NCI-H345 treated with DMSO at 0.1 percent for 48 hours (cell line): ENCODE results near the gene CNDP2.

Experiments used
- DNase-seq: peaks from one replicate; lab custom pipeline; 2025; ENCODE audit not compliant: unreplicated experiment; lab: John Stamatoyannopoulos, UW

CNDP2 gene

DNA sequence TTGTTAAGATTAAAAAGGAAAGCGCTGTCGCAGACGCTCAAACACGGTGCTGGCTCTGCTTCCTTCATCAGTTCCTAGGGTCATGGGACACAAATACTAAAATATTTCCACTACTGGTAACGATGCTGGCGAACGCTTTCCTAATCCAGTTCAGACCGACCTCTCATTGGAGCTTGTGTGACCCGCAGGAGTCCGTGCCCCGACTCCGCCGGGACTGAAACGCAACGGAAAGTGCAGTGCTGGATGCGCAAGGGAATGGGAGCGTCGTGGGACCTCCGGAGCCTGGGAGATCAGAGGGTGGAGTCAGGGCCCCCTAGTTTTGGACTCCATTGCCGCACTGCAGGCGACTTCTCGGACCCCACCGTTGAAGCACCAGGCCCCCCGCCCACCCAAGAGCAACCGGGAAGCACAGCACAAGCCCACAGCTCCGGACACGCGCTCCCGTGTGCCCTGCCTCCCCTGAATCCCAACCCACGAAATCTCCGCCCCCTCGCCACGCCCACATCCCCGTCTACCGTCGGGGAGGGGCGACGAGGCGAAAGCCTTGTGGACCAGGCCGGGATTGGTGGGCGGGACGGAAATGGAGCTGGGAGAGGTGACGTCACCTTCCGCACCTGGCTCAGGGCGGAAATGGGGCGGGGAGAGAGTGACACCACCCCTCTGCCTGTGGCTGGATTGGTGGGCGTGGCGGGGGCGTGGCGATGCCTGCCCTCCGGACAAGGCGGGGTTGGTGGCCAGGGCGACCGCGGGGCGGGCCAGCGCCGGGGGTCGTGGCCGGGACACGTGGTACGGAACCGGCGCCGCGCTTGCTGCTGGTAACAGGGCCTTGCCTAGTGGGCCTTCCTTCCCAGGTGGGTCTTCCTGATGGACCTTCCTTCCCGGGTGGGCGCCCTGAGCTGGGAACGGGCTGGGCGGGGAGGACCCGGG is at the start of gene CNDP2:
TSS of gene CNDP2 (plus strand) at position 783 of the 927 bp plus-strand sequence. CDS start 3,611 bp downstream, outside the sequence.
- peak; percentile 93 for DNase-seq

GRCh38 chr18:74446631-74447403 is 49.3 kb upstream of the CNDP2 start:
- DNase-seq: no peak

DNA sequence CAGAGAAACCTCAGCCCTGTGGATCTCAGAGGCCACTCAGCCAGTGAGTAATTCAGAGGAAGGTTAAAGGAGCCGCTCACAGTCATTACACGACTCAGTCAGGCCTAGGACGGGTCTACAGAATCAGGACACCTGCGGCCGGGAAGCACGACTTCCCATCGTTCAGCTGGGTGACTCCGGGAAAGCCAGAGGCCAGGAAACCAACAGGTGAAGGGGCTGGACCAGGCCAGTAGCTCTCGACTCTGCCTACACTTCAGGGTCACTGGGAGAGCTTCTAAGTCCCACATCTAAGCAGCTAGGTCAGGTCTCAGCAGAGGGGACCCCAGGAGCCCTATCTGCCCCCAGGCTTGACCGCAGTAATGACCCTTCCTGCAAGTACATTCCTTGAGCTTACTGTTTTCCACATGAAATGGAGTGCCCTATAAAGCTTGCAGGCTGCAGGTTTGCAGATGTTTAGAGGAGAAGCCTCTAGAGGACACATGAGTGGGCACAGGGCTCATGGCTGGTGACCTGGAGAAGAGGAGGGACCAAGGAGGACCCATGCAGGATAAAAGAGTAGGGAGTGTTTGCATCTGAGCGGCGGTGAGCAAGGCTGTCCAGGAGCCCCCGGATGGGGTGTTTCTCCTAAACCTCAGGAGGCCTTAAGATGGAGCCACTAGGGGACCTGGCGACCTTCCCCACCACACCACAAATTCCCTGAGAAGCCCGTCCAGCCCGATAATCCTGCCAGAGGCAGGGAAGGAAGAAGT is 48.6 kb upstream of the CNDP2 start:
- no peak for DNase-seq

DNA sequence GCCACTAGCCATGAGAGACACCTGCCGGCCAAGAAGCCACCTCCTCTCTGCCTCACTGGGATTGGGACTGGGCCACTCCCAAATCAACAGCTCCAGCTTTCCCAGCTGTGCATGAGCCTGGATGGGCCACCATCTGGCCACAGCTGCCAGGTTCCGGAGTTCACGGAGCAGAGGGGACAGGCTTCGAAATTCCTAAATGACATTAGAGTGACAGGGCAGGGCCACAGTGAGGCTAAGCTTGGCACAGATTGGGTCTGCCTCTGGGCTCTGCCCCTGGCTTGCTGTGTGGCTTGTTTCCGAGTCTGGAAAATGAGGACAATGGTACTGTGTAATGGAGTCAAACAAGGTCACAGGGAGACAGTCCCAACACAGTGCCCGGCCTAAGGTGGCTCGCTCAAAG is 45.5 kb upstream of the CNDP2 start:
- DNase-seq: no peak

DNA sequence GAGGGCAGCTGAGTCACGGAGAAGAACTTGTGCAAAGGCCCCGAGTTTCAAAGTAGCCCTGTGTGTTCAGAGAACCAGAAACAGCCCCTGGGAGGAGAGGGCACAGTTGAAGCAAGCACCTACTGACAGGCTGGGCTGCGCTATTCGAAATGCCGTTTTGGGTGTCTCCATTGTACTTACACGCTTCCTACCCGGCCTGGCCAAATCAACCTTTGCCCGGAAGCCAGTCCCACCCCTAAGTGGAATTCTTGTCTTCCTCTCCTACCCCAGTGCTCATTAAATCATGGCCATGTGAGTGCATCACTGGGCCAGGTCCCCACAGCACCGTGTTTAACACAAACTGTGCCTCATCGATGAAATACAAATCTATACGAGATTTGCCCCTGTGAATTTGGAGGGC is 45.0 kb upstream of the CNDP2 start:
- DNase-seq: no peak

DNA sequence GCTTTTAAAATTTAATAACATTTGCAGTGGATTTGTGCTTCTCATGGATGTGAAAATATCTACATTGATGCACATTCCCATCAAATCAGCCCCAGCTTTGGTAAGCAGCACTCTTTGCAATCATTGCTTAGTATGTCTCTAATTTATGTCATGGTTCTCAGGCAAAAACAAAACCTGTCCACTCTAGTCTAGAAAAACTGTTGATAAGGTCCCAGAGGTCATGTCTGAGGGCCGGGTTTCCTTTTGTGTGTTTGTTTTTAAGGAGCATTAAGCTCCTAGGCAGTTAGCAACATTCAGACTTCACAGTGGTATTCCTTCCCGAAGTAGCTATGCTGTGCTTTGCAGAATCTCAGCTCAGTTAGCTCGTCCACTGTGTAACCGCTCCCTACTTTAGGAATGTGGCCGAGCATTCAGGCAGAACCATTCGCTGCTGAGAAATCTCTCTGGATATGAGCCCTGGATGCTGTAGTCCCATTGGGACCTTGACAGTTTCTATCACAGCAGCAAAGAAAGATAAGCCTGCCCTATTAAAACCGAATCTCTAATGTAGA is 43.1 kb upstream of the CNDP2 start:
- DNase-seq: no peak

- no peak for DNase-seq
These were observed 42.4 kb upstream of the CNDP2 start for GRCh38 chr18:74453642-74454198.

- no peak for DNase-seq
These were observed 41.8 kb upstream of the CNDP2 start for GRCh38 chr18:74454279-74454751.

GRCh38 chr18:74455386-74455785 is 40.8 kb upstream of the CNDP2 start:
- no peak for DNase-seq

DNA sequence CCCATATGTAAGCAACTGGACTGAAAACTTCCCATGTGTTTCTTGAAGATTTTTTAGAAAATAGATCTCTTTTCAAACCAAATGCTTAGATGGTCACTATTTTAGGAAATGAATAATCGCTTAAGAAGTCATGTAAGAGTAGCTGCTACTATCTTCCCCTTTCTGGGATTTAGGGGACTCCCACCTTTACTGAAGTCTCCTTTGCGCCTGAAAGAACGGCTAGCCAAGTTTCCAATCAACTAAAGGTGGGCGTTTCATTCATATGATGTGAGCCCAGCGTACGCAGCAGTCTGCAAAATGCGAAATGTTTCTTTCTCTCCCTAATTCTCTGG is 40.2 kb upstream of the CNDP2 start:
- DNase-seq: no peak

DNA sequence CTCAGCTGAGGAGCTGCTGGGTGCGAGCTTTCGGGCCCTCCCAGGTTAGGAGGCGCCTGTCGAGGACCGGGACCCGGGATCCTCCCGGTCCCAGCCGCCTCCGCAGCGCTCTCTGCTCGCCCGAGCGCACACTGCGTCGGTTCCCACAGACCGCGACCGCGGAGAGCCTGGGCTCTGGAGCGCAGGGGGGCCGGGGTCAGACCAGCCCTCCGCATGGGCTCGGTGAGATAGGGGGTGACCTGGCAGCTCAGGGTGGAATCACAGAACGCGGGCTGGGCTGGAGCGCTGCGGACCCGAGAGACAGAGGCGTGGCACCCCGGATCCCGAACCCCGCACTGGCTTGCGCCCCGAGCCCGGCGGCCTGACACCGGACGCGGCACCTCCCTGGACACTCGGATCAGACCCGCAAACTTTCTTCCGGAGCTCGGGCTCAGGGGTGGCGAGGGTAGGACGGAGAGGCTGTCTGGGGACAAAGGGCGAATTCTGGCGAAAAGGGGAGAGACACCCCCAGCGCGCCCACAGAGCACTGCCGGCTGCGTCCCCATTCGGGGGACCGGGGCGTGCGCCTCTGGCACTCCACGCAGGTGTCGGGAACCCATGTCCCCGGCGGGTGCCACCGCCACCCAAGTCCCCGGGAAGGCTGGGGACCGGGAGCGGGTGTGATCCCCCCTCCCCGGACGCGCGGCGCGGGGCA is 39.7 kb upstream of the CNDP2 start:
- DNase-seq: no peak

- no peak for DNase-seq
These were observed 39.0 kb upstream of the CNDP2 start, which contains the start of gene DIPK1C for GRCh38 chr18:74457043-74457724. DIPK1C (minus strand) TSS chr18:74457308; CDS start chr18:74457259, 49 bp downstream.

GRCh38 chr18:74457725-74458421 is 38.3 kb upstream of the CNDP2 start:
- DNase-seq: peak; percentile 92

GRCh38 chr18:74459889-74460288 is 36.3 kb upstream of the CNDP2 start:
- DNase-seq: no peak

DNA sequence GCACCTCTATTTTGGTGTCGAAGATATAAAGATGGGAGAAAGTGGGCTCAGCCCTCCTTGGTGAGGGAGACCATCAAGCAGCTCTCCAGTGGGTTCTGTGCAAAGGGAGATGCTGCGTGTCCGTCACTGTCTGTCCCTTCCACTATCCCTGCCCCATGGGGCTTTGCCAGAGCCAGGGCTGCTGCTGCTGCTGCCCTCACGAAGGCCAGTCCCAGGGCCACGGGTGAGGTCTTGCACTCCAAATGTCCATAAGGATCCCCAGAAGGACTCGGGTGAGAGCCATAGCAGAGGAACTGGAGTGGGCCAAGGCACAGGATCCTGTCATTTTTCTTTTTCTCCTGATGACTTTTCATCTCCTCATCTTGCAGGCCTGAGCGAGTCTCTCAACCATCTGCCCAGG is 35.3 kb upstream of the CNDP2 start:
- no peak for DNase-seq

GRCh38 chr18:74463254-74463653 is 32.9 kb upstream of the CNDP2 start:
- no peak for DNase-seq

GRCh38 chr18:74463983-74464382 is 32.2 kb upstream of the CNDP2 start:
- no peak for DNase-seq

DNA sequence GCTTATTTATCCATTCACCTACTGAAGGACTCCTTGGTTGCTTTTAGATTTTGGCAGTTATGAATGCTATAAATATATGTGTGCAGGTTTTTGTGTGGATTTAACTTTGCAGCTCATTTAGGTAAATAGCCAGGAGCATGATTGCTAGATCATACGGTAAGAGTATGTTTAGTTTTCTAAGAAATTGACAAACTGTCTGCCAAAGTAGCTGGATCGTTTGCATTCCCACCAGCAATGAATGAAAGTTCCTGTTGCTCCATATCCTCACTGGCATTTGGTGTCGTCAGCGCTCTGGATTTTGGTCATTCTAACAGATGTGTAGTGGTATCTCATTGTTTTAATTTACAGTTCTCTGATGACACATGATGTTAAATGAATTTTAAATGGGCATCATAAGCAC is 30.4 kb upstream of the CNDP2 start:
- DNase-seq: no peak

DNA sequence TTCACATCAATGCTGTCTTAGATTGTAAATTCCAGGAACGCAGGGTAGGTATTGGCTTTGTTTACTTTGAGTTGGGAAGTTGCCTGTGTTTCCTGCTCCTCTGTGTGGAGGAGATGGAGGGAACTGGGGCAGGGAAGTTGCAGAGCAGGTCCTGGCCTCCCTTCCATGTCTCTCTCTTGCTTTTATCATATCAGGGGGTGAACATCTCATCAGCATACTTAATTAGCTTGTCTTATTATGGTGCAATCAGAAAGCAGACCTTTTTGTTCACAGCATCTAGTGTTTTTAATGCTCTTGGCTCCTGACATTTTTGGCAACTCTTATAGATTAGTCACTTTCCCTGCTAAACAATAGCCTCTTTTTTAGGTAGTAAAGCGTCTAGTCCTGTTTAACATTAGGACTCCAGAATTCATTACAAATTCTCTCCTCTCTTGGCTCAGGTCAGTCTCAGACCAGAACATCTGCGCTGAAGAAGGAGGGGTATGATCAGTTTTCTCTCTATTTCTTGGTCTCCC is 27.6 kb upstream of the CNDP2 start:
- no peak for DNase-seq
